GM23248 (cell line): Measurements from ENCODE around the gene NUDCD2.

Experiments
- EZH2 ChIP-seq: fragments of 200-600 bp; sonication (generic); IDR thresholded peaks from 2 replicates; pipeline ENCODE4 v1.6.1; 2018; ENCODE audit warnings: antibody characterized with exemption, mild to moderate bottlenecking; ENCODE audit not compliant: insufficient read depth, poor library complexity, severe bottlenecking
- EZH2phosphoT487 ChIP-seq: fragments of 200-600 bp; sonication (generic); IDR thresholded peaks from 2 replicates; pipeline ENCODE4 v1.6.1; 2018; ENCODE audit warnings: antibody characterized with exemption, moderate library complexity, mild to moderate bottlenecking, low read depth; ENCODE audit not compliant: insufficient read depth

GRCh38 chr5:163506726-163507125 is 46.8 kb upstream of the NUDCD2 start:
- TF ChIP-seq EZH2 (no peak), EZH2phosphoT487 (no peak)
